Stimulated activated CD4-positive, alpha-beta T cell treated with anti-CD3 and anti-CD28 coated beads, Interleukin-1b, Interleukin-23, amount 100 ng/mL, for 1 hour (primary cell): Measurements from ENCODE around the gene OSMR.
A peak's percentile ranks its signal among the peaks of the same experiment; 100 is the strongest.

ENCODE experiments used
- DNase-seq, 2 donors: peaks; one replicate each; pipeline ENCODE4 v3.0.0-alpha.2; 2020; ENCODE audit warnings: low read depth in 2 of 2

Gene OSMR

DNA sequence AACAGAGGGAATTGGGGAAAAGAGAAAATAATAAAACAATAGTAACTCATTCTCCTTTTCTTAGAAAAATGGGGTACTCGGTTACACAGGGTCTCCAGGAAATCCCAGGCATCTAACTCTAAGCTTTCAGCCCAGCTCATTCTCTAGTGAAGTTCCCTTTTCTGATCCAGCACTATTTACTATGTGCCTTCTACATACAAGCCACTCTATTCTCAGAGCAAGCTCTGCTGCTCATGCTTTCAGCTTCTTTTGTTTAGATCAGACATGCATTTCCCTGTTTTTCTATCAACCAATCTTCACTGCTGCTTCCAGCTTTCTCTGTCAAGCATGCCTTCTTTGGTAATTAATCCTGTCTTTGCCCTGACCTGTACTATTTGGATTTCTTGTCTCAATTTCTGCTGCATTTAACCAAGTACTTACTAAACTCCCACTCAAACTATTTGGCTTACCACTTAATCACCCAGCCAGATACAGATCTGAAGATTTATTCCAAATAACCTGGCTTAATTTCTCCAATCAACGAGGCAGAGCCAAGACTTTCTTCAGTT lies 25.3 kb downstream of the OSMR start:
- DNase-seq: no peak

DNA sequence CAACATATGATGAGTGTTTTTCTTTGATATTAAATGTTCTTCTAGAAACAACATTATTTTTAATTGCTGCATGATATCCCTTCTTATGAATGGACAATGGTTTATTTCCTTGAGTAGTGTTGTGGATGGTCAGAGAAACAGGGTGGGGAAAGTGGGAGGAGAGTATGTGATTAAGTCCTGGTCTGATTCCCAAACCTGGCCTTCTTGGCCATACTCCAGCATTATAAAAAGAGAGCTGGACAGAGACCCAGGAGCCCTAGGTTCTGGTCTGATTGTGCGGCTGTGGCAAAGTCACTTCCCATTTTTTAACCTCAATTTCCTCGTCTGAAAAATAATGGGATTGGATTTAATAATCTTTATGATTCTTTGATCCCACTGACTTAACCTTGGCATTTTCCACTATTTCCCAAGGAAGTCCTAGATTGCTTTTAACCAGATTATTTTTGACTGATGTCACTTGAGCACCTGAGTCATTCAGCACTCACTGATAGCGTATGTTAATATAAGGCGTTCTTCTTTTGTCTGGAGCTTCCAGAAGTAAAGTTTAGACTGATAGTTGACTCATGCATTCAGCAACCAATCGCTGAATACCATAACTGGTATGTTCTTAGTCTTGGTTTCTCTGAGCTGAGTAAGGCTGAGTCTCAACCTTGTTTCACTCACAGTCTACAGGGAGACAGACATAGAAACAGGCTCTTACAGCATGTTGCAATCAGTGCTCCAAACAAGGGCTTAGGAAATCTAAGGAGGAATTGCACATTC lies 26.2 kb downstream of the OSMR start:
- DNase-seq: no peak

GRCh38 chr5:38872826-38873225 lies 27.0 kb downstream of the OSMR start:
- DNase-seq: no peak

- no peak for DNase-seq
Observed at GRCh38 chr5:38874948-38875456, 29.2 kb downstream of the OSMR start.

DNA sequence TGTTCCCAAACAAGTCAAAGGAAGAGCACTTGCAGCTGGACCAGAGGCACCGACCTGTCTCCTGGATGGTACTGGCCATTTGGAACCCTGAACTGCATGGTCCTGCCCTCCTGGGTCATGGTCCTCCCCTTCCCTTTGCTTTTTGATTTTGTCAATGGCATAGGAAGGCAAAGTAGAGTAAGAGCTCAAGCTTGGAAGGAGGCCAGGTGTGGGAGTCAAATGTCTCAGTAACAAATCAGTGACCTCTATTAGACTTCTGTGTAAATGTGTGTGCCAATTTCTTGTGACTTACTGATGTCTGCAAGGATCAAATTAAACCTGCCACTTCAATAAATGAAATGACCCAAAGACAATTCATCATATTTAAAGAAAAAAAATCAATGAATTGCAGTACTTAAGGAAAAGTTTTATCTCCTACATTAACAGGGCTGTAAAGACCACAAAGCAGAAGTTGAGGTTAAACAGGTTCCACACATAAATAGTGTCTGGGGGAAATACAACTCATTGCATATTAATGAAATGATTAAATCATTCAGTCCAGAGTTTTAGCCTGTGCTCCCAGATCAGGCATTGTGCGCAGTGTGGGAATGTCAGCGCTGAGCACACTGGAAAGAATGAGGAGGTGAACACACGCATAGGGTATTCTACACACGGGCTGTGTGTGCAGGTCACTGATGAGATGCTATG lies 32.7 kb downstream of the OSMR start:
- no peak for DNase-seq

- no peak for DNase-seq
Observed at GRCh38 chr5:38879078-38879460, 33.3 kb downstream of the OSMR start.

DNA sequence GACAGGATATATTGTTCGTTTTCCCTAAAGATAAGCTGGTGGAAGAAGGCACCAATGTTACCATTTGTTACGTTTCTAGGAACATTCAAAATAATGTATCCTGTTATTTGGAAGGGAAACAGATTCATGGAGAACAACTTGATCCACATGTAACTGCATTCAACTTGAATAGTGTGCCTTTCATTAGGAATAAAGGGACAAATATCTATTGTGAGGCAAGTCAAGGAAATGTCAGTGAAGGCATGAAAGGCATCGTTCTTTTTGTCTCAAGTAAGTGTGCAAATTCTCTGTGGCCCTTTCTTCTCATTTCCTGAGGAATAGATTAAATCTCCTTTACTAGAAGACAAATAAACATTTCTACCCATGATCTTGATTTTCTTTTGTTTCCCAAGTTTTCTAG lies 38.0 kb downstream of the OSMR start:
- no peak for DNase-seq

GRCh38 chr5:38885208-38885607 lies 39.4 kb downstream of the OSMR start:
- no peak for DNase-seq

GRCh38 chr5:38888041-38888440 lies 42.2 kb downstream of the OSMR start:
- DNase-seq: no peak

- DNase-seq: no peak
Observed at GRCh38 chr5:38889424-38889823, 43.6 kb downstream of the OSMR start.

DNA sequence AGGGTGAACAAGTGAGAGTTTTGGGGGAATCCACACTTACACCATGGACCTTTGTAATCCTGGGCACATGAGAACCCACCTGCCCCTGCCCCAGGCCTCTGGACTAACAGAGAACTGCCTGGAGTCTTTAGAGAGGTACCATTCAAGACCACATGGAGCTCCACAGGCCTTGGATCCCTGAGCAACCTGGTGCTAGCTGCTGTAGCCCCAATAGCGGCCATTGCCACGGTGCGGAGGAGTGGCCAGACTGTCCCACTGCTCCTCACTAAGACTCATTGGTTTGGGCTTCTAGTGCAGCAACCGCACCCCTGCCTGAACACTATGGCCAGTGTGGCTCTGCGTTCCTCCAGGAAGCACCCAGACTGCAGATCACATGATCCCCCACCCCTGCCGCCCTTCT lies 45.8 kb downstream of the OSMR start:
- DNase-seq: no peak

DNA sequence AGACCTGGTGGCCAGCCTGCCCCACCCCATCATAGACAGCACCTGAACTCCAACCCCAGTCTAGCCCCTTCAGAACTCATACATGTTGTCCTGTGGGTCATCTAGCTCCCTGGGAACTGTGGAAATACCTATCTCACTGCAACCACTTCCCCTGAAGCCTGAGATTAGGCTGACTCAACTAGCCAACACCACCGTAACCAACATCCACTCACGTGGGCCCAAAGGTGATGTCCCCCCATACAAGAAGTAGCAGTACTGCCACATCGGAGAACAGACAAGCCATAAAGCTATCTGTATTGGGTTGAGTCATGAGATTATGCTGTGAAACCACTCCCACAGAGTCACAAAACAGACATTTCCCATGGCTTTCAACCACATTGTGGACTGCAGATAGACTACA lies 46.6 kb downstream of the OSMR start:
- no peak for DNase-seq

DNA sequence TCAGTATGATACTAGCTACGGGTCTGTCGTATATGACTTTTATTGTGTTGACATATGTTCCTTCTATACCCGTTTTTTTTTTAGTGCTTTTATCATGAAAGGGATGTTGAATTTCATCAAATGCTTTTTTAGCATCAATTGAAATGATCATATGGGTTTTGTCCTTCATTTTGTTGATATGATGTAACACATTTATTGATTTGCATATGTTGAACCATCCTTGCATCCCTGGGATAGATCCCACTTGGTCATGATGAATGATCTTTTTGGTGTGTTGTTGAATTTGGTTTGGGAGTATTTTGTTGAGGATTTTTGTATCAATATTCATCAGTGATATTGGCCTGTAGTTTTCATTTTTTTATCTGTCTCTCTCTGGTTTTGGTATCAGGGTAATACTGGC lies 50.9 kb downstream of the OSMR start:
- no peak for DNase-seq

- DNase-seq: no peak
Observed at GRCh38 chr5:38899936-38900335, 54.1 kb downstream of the OSMR start.

DNA sequence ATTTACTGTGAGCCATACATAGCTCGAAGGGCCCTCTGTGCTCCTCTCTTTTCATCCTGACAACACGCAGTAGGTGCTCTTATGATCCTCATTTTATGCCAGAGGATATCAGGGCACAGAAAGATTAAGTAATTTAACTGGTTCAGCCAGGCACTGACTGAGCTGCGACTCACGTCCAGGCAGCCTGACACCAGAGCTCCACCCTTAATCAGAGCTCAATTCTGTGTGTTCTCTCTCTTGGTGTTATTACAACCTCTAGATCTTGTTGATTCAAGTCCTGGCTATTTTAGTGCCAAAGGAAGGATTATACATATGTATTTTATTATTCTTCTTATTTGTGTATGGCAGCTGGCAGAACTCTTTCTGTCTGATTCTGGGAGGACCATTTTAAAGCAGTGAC lies 59.7 kb downstream of the OSMR start:
- no peak for DNase-seq

- DNase-seq: no peak
Observed at GRCh38 chr5:38906503-38906902, 60.7 kb downstream of the OSMR start.

GRCh38 chr5:38911933-38912332 lies 66.1 kb downstream of the OSMR start:
- no peak for DNase-seq

DNA sequence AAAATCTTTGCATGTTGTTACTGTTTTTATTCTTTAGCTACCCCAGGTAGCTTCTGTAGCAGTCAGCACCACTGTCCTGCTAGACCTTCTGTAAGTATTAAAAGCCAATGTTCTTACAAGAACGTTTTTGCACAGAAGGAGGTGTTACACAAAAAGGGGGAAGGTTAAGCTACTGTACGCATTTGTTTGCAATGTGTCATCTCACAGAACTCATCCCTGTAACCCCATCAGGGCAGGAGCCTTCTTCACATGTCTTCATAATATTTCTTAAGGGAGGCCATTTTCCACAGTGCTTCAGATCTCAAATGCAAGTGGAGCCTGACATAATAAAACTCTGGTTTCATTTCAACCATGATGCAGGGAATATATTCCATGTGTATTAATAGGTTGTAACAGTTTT lies 67.9 kb downstream of the OSMR start:
- no peak for DNase-seq

DNA sequence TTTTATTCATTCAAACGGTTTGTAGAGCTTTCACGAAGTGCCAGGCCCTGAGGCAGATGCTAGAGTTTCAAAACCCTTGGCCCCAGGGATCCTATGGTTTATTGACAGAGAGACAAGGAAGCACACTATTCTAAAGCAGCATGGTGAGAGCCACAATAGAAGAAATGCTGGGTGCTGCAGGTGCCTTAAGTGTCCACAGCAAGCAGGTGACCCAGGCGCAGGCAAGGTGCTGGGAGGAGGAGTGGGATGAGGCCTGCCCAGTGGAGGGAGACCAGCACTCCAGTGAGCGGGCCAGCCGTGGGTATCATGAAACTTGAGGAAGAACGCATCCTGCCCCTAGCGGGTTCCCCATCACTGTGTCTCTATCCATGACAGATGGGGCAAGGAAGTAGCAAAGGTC lies 71.0 kb downstream of the OSMR start:
- no peak for DNase-seq

DNA sequence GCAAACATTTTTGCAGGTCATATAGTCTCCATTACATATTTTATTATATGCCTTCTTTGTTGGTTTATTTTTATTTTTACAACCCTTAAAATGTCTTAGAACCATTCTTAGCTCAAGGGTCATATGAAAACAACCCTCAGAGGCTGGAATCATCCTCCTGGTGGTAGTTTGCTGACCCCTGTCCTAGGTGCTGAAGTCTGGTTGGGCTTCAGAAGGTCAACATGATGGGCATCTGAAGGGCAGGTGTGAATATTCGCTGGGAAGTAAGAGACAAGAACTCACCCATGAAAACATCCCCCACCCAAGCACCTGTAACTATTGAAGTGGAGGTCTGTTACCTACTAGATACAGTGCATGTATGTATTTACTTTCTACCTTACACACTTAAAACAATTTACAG lies 75.4 kb downstream of the OSMR start:
- DNase-seq: no peak

DNA sequence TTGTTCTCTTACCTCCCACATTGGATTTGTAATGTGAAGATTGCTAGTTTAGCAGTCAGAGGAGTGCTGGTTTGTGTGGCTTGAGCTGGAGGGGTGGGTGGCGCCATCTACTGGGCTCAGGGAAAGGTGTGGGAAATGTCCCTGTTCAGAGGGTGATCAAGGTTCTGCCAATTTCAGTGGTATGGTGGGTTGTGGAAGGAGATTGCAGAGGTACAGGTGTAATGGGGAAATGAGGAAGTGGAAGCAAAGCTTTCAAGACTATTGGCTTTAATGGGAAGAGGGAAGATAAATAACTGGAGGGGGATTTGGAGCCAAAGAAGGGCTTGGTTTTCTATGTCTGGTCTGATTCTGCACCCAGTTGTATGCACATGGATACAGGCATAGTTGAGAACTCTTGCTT lies 76.4 kb downstream of the OSMR start:
- DNase-seq: peak in 1 of 2 donors; percentile 15

DNA sequence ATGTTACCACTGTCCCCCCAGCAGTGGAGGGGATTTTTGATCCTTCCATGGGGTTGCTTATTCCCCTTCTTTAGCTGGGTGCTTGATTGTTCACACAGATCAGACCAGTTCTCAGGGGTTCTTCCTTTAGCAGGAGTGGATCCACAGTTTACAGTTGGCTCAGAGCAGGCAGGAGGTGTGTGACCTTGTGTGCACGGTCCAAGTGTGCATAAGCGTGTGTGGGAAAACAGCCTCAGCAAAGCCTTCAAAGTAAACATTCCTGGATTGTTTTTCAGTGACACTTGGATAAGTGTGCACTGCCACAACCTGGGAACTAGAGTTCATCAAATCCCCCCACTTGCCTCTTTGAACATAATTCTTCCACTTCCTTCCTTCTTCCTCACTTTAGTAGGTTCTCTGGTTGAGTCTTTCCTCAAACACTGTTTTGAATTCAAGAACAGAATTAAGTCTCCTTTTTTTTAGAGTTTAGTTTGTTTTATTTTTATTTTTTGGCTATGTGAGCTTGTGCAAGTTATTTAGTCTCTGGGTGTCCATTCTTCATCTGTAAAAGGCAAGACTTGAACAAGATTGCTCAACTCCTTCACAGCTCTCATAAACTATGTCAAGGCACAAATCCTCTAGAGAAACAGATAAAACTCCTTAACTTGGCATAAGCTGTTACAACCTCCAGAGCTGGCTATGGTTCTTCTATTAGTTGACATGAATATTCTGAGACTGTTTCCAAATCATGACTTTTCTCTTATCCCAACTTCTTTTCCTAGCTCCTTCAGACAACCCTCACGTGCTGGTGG lies 78.0 kb downstream of the OSMR start:
- no peak for DNase-seq
